Lower leg skin (tissue), 4 donors: ENCODE data around the gene LTBP4. TPM values are rescaled to one million over a fixed set of nuclear protein-coding genes. Genes with fewer than 3 reads are reported as not detected.

Experiments
- DNase-seq, 2 donors: peaks; one replicate each; pipeline ENCODE4 v3.0.0-alpha.2; 2019; ENCODE audit warnings: low spot score in 2 of 2
- H3K4me3 ChIP-seq: fragments of 200-600 bp; sonication (generic); 2 replicates; pipeline ENCODE4 v1.5.1; 2017; ENCODE audit warnings: mild to moderate bottlenecking, low read depth; ENCODE audit not compliant: poor library complexity, severe bottlenecking
- CTCF ChIP-seq, 3 donors: fragments of 450-650 bp; IDR thresholded peaks; one replicate each; pipeline ENCODE4 v1.5.1; 2016; ENCODE audit warnings: antibody characterized with exemption in 3 of 3, mild to moderate bottlenecking in 3 of 3, moderate library complexity in 2 of 3
- POLR2A ChIP-seq, 2 donors: fragments of 450-650 bp; IDR thresholded peaks; one replicate each; pipeline ENCODE4 v1.6.1; 2016 to 2017; ENCODE audit warnings: antibody characterized with exemption in 2 of 2, mild to moderate bottlenecking in 1 of 2, moderate library complexity in 1 of 2
- whole genome bisulfite sequencing, 2 donors: methylation state at CpG; one replicate each; pipeline ENCODE4 v1.1.5; 2018; 5-methylcytosine and 5-hydroxymethylcytosine counted together
- intact Hi-C: fragments of 100-400 bp; cut with DNase I; formaldehyde crosslinking; loops from one replicate; pipeline ENCODE4 v1.15.0; 2023; ENCODE audit warnings: low total_unique reads
- total RNA-seq, 4 donors: library from RNA; depleted of rRNA; stranded (reverse); fragments of >200 nt; gene quantifications; one replicate each; pipeline ENCODE4 v1.1.0, GENCODE V29; 2016

The LTBP4 gene
- total RNA-seq, 4 donors from 2014 or later, result 113 to 181 (median 144) TPM

GRCh38 chr19:40626918-40627317, 25.7 kb downstream of the LTBP4 start:
- H3K4me3 ChIP-seq, result no peak overlapping the region
- WGBS, 2 donors, result 92 to 93% methylated on average over 21 to 24 of the region's 24 CpGs
- DNase-seq, result peak in 1 of 2 donors; percentile 82
- no peak for TF ChIP-seq CTCF (IDR thresholded peaks at IDR 0.05)
- TF ChIP-seq POLR2A (IDR thresholded peaks at IDR 0.05), result no peak
- intact Hi-C loops, result no loop called here

GRCh38 chr19:40627486-40628279, 26.5 kb downstream of the LTBP4 start:
- TF ChIP-seq POLR2A (IDR thresholded peaks at IDR 0.05), result no peak
- TF ChIP-seq CTCF (IDR thresholded peaks at IDR 0.05), result no peak
- no peak for DNase-seq
- WGBS, 2 donors, result 89 to 94% methylated on average over 35 to 39 of the region's 39 CpGs
- intact Hi-C loops, result no loop called here
- no peak overlapping the region for H3K4me3 ChIP-seq

- intact Hi-C loops, result no loop called here
- 92 to 95% methylated on average over 31 to 42 of the region's 42 CpGs for WGBS, 2 donors
Observed at GRCh38 chr19:40629346-40629745, 28.2 kb downstream of the LTBP4 start.

GRCh38 chr19:40630571-40631160, 29.5 kb downstream of the LTBP4 start:
- DNase-seq, result no peak
- intact Hi-C loops, result loop anchor here (5.0 to 10.0 kb wide), 2 partner anchors 103 to 166 kb away; partner anchors contain the start of genes BLVRB and SPTBN4
- H3K4me3 ChIP-seq, result no peak overlapping the region
- no peak for TF ChIP-seq POLR2A (IDR thresholded peaks at IDR 0.05)
- no peak for TF ChIP-seq CTCF (IDR thresholded peaks at IDR 0.05)
- WGBS, 2 donors, result 60 to 66% methylated on average over 16 of the region's 16 CpGs

More at GRCh38 chr19:40629346-40629745, 28.2 kb downstream of the LTBP4 start:
- no peak for TF ChIP-seq CTCF (IDR thresholded peaks at IDR 0.05)
- no peak for TF ChIP-seq POLR2A (IDR thresholded peaks at IDR 0.05)
- no peak overlapping the region for H3K4me3 ChIP-seq
- DNase-seq, result peak in 1 of 2 donors; percentile 85

- WGBS, 2 donors, result 81 to 96% methylated on average over 3 of the region's 3 CpGs
- no peak overlapping the region for H3K4me3 ChIP-seq
- DNase-seq, result no peak
- intact Hi-C loops, result loop anchor here (5.0 to 10.0 kb wide), 2 partner anchors 105 to 168 kb away; partner anchors contain the start of genes BLVRB and SPTBN4
- no peak for TF ChIP-seq CTCF (IDR thresholded peaks at IDR 0.05)
- TF ChIP-seq POLR2A (IDR thresholded peaks at IDR 0.05), result no peak
Observed at GRCh38 chr19:40632311-40633036, 31.3 kb downstream of the LTBP4 start.
